Adrenal gland (tissue), 12 donors: ENCODE results near the gene JSRP1. TPM values are rescaled to one million over a fixed set of nuclear protein-coding genes. Genes with fewer than 3 reads are reported as not detected.
A peak's percentile ranks its signal among the peaks of the same experiment; 100 is the strongest.

Source experiments
- DNase-seq, 7 donors: peaks; one replicate each; pipeline ENCODE4 v3.0.0-alpha.2; 2019 to 2020
- H3K27ac ChIP-seq, 5 donors: fragments of 200-600 bp; sonication (generic) in 4 of 5; 1 replicate in 3 of 5; 2 replicates in 2 of 5; pipeline versions ENCODE4 v1.5.1 to v1.8.0; 2016 to 2020; ENCODE audit warnings: mild to moderate bottlenecking in 1 of 5
- H3K27me3 ChIP-seq: fragments of 200-600 bp; 2 replicates; pipeline ENCODE4 v1.8.0; 2021
- H3K36me3 ChIP-seq, 2 donors: fragments of 200-600 bp; replicated peaks in 1 of 2; 1 replicate in 1 of 2; 2 replicates in 1 of 2; pipeline versions ENCODE4 v1.5.1 to v1.8.0; 2018 to 2022
- H3K4me1 ChIP-seq, 2 donors: fragments of 200-600 bp; replicated peaks in 1 of 2; 1 replicate in 1 of 2; 2 replicates in 1 of 2; pipeline versions ENCODE4 v1.5.1 to v1.8.0; 2018 to 2021
- H3K4me3 ChIP-seq, 4 donors: fragments of 200-600 bp; sonication (generic) in 3 of 4; one replicate each; pipeline ENCODE4 v1.5.1; 2016 to 2018
- H3K9me3 ChIP-seq, 3 donors: fragments of 200-600 bp; sonication (generic) in 1 of 3; replicated peaks in 1 of 3; 1 replicate in 2 of 3; 2 replicates in 1 of 3; pipeline versions ENCODE4 v1.5.1 to v1.8.0; 2016 to 2021
- POLR2A ChIP-seq, 2 donors: fragments of 450-650 bp; IDR thresholded peaks; one replicate each; pipeline ENCODE4 v1.6.1; 2017; ENCODE audit warnings: antibody characterized with exemption in 2 of 2, mild to moderate bottlenecking in 2 of 2, moderate library complexity in 1 of 2
- WGBS, 4 donors: extraction: QIAGEN DNeasy Blood & Tissue Kit in 2 of 4; methylation state at CpG; one replicate each; pipeline versions ENCODE4 v1.1.5 to v1.1.7; 2013 to 2017; 5-methylcytosine and 5-hydroxymethylcytosine counted together
- intact Hi-C, 2 donors: fragments of 100-400 bp; cut with DNase I; formaldehyde crosslinking; loops; one replicate each; pipeline versions ENCODE4 v1.14.1 to v1.15.0; 2022 to 2023
- polyA plus RNA-seq, 3 donors: library from polyadenylated mRNA; stranded (reverse); fragments of 200-250 nt in 2 of 3; fragments of 350-450 nt in 1 of 3; fragmentation: Illumina TruSeq in 1 of 3; extraction: RNeasy Lipid Tissue Mini Kit (QIAGEN cat#74804) in 1 of 3; gene quantifications; one replicate each; pipeline ENCODE4 v1.2.3, GENCODE V29; 2013 to 2014
- total RNA-seq, 9 donors: library from RNA; depleted of rRNA in 4 of 9; stranded (reverse); fragments of >200 nt in 4 of 9; fragments of 120-200 nt in 1 of 9; fragmentation: NEBNext Ultra II Directional in 1 of 9; extraction: Animal tissue kit (Norgen Biotek cat#: 25700) in 1 of 9; gene quantifications; one replicate each; pipeline versions ENCODE4 v1.1.0 to v1.2.4, GENCODE V29; 2013 to 2023
- TF ChIP-seq, protein P1 (sequence below), 6 experiments: fragments of 450-650 bp in 4 of 6; fragments of 200-600 bp in 2 of 6; sonication (generic) in 1 of 6; IDR thresholded peaks; 1 replicate in 5 of 6; 2 replicates in 1 of 6; pipeline versions ENCODE4 v1.5.1 to v1.8.0; 2016 to 2021; ENCODE audit warnings: antibody characterized with exemption in 6 of 6, mild to moderate bottlenecking in 2 of 6, moderate library complexity in 1 of 6
- donor health status: healthy with polysubstance abuse.
- donor health status: Bipolar disorder and iron deficiency.
- donor health status: DM: yes; HTN: yes; CAD: no.
- donor health status: DM: no; HTN: no; CAD: no.
- donor health status: DM: no; HTN: no; CAD: no.
- donor health status: DM: yes; HTN: yes; CAD: no.

JSRP1 gene
- total and polyA plus RNA-seq, 12 donors: 0.54 to 1.2 (median 0.83) TPM; not detected in 6

DNA sequence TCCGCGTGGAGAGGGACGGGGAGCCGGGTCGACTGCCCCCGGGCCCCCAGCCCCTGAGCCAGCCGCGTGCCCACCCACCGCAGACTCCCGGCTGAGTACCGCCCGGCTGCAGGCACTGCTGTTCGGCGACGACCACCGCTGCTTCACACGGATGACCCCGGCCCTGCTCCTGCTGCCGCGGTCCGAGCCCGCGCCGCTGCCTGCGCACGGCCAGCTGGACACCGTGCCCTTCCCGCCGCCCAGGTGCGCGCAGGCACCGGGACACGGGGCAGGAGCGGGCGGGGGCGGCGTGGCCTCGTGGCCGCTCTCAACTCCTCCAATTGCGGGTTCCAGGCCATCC is 5.5 kb downstream of the JSRP1 start:
- Histone ChIP-seq H3K27me3 (peaks cover 46% of the 10 kb centered on the region), H3K4me3 (no peak overlapping the region)
- intact Hi-C loops: no loop called here

DNA sequence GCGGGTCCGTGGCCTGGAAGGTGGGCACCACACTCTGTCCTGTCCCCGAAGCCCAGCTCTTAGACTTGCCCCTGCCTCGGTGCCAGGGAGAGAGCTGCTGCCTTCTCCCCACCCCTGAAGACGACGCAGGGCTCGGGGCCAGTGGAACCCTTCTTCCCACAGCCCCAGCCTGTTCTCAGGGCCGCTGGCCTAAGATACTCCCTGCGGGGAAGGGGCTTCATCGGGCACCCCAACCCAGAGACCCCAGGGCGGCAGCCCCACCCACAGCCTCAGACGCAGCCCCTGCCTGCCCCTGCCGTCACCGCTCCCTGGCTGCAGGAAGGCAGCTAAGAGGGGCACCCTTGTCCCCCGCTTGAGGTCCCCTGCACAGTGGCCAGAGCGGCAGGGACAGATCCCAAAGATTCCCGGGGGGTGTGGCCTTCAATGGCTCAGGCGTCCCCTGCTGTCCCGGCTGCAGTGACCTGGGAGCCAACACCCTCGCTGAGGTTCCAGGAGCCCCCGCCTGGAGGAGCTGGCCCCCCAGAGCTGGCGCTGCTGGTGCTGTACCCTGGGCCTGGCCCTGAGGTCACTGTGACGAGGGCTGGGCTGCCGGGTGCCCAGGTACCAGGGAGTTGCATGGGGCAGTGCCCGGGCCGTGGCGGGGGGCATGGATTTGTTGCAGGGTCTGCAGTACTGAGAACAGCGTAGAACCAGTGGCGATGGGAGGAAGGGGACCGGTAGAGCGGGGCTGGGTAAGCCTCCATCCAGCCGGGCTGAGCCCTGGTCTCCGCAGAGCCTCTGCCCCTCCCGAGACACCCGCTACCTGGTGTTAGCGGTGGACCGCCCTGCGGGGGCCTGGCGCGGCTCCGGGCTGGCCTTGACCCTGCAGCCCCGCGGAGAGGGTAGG is 6.1 kb downstream of the JSRP1 start:
- peak in 1 of 7 donors; percentile 22 for DNase-seq
- intact Hi-C loops: no loop called here
- H3K9me3 ChIP-seq: no peaks in the 10 kb centered on the region
- WGBS, 4 donors: 20 to 32% (median 26%) methylated on average over 11 to 43 of the region's 43 CpGs
- peaks cover 0 to 27% of the 10 kb centered on the region in 2 donors for H3K36me3 ChIP-seq
- no peak overlapping the region for H3K4me3 ChIP-seq
- no peak overlapping the region for H3K27ac ChIP-seq
- peaks cover 0 to 41% of the 10 kb centered on the region in 2 donors for H3K4me1 ChIP-seq
- H3K27me3 ChIP-seq: peaks cover 46% of the 10 kb centered on the region
- TF ChIP-seq POLR2A (IDR thresholded peaks at IDR 0.05): no peak
- TF ChIP-seq, protein P1, sequence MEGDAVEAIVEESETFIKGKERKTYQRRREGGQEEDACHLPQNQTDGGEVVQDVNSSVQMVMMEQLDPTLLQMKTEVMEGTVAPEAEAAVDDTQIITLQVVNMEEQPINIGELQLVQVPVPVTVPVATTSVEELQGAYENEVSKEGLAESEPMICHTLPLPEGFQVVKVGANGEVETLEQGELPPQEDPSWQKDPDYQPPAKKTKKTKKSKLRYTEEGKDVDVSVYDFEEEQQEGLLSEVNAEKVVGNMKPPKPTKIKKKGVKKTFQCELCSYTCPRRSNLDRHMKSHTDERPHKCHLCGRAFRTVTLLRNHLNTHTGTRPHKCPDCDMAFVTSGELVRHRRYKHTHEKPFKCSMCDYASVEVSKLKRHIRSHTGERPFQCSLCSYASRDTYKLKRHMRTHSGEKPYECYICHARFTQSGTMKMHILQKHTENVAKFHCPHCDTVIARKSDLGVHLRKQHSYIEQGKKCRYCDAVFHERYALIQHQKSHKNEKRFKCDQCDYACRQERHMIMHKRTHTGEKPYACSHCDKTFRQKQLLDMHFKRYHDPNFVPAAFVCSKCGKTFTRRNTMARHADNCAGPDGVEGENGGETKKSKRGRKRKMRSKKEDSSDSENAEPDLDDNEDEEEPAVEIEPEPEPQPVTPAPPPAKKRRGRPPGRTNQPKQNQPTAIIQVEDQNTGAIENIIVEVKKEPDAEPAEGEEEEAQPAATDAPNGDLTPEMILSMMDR (IDR thresholded peaks at IDR 0.05): no peak

More for the DNA sequence above, 5.5 kb downstream of the JSRP1 start:
- Histone ChIP-seq H3K27ac (no peak overlapping the region), H3K36me3 (peaks cover 0 to 21% of the 10 kb centered on the region in 2 donors), H3K4me1 (peaks cover 0 to 41% of the 10 kb centered on the region in 2 donors), H3K9me3 (no peaks in the 10 kb centered on the region)
- DNase-seq: no peak
- TF ChIP-seq, protein P1 (IDR thresholded peaks at IDR 0.05): no peak
- no peak for TF ChIP-seq POLR2A (IDR thresholded peaks at IDR 0.05)
- WGBS, 4 donors: 0 to 11% (median 10%) methylated on average over 1 to 40 of the region's 40 CpGs; no CpG with 5 or more reads in 1 of the 4 donors

DNA sequence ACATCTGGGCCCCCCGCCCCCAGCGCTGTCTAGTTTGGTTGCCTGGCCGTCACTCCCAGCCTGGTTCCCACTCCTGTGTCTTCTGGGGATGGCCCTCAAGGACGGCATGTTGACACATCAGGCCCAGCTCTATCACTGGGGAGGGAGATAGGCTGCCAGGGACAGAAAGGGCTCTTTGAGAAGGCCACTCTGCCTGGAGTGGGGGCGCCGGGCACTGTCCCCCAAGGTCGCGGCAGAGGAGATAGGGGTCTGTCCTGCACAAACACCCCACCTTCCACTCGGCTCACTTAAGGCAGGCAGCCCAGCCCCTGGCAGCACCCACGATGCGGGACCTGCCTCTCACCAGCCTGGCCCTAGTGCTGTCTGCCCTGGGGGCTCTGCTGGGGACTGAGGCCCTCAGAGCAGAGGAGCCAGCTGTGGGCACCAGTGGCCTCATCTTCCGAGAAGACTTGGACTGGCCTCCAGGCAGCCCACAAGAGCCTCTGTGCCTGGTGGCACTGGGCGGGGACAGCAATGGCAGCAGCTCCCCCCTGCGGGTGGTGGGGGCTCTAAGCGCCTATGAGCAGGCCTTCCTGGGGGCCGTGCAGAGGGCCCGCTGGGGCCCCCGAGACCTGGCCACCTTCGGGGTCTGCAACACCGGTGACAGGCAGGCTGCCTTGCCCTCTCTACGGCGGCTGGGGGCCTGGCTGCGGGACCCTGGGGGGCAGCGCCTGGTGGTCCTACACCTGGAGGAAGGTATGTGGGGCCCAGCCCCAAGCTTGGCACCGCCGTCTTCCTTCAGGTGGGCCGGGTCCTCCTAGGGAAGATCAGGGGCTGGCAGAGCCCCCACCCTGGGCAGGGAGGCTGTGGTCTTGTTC is 7.0 kb downstream of the JSRP1 start, which contains the start of gene AMH:
Gene AMH, plus strand, starts transcription at position 314 of the 857 bp plus-strand sequence. Its CDS starts 10 bp downstream, at position 324.
- Histone ChIP-seq H3K27ac (no peak within 1 kb of the TSS), H3K4me3 (no peak within 1 kb of the TSS), H3K9me3 (no peaks in the 10 kb centered on the region), H3K36me3 (peaks cover 0 to 36% of the 10 kb centered on the region in 2 donors), H3K4me1 (peaks cover 0 to 41% of the 10 kb centered on the region in 2 donors), H3K27me3 (peaks cover 46% of the 10 kb centered on the region)
- 31 to 65% (median 62%) methylated on average over 8 to 27 of the region's 27 CpGs for WGBS, 4 donors
- intact Hi-C loops: no loop called here
- peak in 5 of 7 donors; percentile 49 to 72 (median 63) for DNase-seq
- TF ChIP-seq POLR2A (IDR thresholded peaks at IDR 0.05): no peak
- TF ChIP-seq, protein P1 (IDR thresholded peaks at IDR 0.05): no peak
